Measurements from ENCODE around the gene GARRE1. TPM values are rescaled to one million over a fixed set of nuclear protein-coding genes. Genes with fewer than 3 reads are reported as not detected.

Gene GARRE1
- total and polyA plus RNA-seq, 2 of the 13 experiments (the other 11 are each of a cell fraction or from before 2014, with no cell fraction given): 8.0 to 11.7 TPM

DNA sequence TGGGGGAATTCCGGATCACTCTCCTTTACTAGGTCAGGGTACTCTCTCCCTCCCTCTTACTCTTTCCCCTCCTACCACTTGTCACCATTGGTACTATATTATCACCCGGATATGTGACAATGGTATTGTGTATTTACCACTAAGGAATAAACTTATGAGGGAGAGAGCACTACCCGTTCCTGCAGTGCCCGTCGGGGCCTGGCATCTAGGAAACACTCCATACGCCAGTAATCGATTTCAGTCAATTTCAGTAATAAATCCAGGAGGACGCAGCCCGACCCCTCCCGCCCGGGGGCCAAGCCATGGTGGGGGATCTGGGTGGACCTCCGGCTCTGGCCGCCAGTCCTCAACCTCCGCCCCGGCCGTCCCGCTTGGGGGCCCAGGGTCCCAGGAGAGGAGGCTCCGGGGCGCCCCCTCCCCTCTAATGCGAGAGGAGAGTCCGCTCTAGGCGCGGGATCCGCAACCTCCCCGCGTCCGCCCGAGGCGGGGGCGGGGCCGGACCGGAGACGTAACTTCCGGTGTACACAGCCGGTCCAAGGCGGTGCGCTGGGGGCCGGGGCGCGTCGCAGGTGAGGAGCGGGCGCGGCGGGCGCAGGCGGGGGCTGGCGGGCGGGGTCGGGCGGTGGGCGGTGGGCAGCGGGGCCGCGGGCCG is at the start of gene GARRE1 (continued):
- TF ChIP-seq, protein P1, sequence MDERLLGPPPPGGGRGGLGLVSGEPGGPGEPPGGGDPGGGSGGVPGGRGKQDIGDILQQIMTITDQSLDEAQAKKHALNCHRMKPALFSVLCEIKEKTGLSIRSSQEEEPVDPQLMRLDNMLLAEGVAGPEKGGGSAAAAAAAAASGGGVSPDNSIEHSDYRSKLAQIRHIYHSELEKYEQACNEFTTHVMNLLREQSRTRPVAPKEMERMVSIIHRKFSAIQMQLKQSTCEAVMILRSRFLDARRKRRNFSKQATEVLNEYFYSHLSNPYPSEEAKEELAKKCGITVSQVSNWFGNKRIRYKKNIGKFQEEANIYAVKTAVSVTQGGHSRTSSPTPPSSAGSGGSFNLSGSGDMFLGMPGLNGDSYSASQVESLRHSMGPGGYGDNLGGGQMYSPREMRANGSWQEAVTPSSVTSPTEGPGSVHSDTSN (CRISPR knock-in tag; IDR thresholded peaks at IDR 0.05): no peak
- peak; percentile 96 for TF ChIP-seq POLR2G (IDR thresholded peaks at IDR 0.05; ENCODE audit: low read depth, low read length)
- TF ChIP-seq ZNF724P (CRISPR knock-in tag; IDR thresholded peaks at IDR 0.05; ENCODE audit: borderline replicate concordance): peak; percentile 75; the same call in 1 of the 2 replicates
- TF ChIP-seq, protein P2, sequence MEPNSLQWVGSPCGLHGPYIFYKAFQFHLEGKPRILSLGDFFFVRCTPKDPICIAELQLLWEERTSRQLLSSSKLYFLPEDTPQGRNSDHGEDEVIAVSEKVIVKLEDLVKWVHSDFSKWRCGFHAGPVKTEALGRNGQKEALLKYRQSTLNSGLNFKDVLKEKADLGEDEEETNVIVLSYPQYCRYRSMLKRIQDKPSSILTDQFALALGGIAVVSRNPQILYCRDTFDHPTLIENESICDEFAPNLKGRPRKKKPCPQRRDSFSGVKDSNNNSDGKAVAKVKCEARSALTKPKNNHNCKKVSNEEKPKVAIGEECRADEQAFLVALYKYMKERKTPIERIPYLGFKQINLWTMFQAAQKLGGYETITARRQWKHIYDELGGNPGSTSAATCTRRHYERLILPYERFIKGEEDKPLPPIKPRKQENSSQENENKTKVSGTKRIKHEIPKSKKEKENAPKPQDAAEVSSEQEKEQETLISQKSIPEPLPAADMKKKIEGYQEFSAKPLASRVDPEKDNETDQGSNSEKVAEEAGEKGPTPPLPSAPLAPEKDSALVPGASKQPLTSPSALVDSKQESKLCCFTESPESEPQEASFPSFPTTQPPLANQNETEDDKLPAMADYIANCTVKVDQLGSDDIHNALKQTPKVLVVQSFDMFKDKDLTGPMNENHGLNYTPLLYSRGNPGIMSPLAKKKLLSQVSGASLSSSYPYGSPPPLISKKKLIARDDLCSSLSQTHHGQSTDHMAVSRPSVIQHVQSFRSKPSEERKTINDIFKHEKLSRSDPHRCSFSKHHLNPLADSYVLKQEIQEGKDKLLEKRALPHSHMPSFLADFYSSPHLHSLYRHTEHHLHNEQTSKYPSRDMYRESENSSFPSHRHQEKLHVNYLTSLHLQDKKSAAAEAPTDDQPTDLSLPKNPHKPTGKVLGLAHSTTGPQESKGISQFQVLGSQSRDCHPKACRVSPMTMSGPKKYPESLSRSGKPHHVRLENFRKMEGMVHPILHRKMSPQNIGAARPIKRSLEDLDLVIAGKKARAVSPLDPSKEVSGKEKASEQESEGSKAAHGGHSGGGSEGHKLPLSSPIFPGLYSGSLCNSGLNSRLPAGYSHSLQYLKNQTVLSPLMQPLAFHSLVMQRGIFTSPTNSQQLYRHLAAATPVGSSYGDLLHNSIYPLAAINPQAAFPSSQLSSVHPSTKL (CRISPR knock-in tag; IDR thresholded peaks at IDR 0.05): peak; percentile 63; the same call in 1 of the 2 replicates
- TF ChIP-seq ELF3 (CRISPR knock-in tag; IDR thresholded peaks at IDR 0.05): 0 out of 2 replicates have a peak, but pooled peaks have one; percentile 19
- TF ChIP-seq NFKB2 (CRISPR knock-in tag; IDR thresholded peaks at IDR 0.05; ENCODE audit: borderline replicate concordance): peak; percentile 61; the same call in 1 of the 2 replicates
- peak; percentile 74; the same call in 1 of the 2 replicates for TF ChIP-seq MAF1 (CRISPR knock-in tag; IDR thresholded peaks at IDR 0.05; ENCODE audit: borderline replicate concordance)
- TF ChIP-seq ZFP37 (CRISPR knock-in tag; IDR thresholded peaks at IDR 0.05; ENCODE audit: borderline replicate concordance): 0 out of 2 replicates have a peak, but pooled peaks have one; percentile 60
- 0 out of 2 replicates have a peak, but pooled peaks have one; percentile 38 for TF ChIP-seq PCBP1 (IDR thresholded peaks at IDR 0.05; ENCODE audit: borderline replicate concordance, low read depth, low read length)
- TF ChIP-seq ZNF550 (CRISPR knock-in tag; IDR thresholded peaks at IDR 0.05; ENCODE audit: borderline replicate concordance): no peak
- TF ChIP-seq ZNF441 (CRISPR knock-in tag; IDR thresholded peaks at IDR 0.05; ENCODE audit: borderline replicate concordance): peak; percentile 85; the same call in 1 of the 2 replicates
- TF ChIP-seq TCF12 (IDR thresholded peaks at IDR 0.05): no peak
- no peak for TF ChIP-seq TCF12 (CRISPR knock-in tag; IDR thresholded peaks at IDR 0.05)
- peak; percentile 67; the same call in 1 of the 2 replicates for TF ChIP-seq YEATS2 (CRISPR knock-in tag; IDR thresholded peaks at IDR 0.05; ENCODE audit: borderline replicate concordance)
- TF ChIP-seq ZNF101 (CRISPR knock-in tag; IDR thresholded peaks at IDR 0.05; ENCODE audit: borderline replicate concordance, low read depth): no peak
- TF ChIP-seq MED1 (CRISPR knock-in tag; IDR thresholded peaks at IDR 0.05): peak; percentile 46; the same call in 1 of the 2 replicates
- no peak for TF ChIP-seq HMG20A (CRISPR knock-in tag; IDR thresholded peaks at IDR 0.05; ENCODE audit: borderline replicate concordance)
- no peak for TF ChIP-seq TRIM22 (IDR thresholded peaks at IDR 0.05)
- TF ChIP-seq ZBTB42 (CRISPR knock-in tag; IDR thresholded peaks at IDR 0.05): 0 out of 2 replicates have a peak, but pooled peaks have one; percentile 47
- TF ChIP-seq, protein P3, sequence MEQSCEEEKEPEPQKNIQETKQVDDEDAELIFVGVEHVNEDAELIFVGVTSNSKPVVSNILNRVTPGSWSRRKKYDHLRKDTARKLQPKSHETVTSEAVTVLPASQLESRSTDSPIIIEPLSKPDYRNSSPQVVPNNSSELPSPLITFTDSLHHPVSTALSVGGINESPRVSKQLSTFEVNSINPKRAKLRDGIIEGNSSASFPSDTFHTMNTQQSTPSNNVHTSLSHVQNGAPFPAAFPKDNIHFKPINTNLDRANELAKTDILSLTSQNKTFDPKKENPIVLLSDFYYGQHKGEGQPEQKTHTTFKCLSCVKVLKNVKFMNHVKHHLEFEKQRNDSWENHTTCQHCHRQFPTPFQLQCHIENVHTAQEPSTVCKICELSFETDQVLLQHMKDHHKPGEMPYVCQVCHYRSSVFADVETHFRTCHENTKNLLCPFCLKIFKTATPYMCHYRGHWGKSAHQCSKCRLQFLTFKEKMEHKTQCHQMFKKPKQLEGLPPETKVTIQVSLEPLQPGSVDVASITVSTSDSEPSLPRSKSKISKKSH (CRISPR knock-in tag; IDR thresholded peaks at IDR 0.05; ENCODE audit: borderline replicate concordance): peak; percentile 58; the same call in 1 of the 2 replicates
- no peak for TF ChIP-seq CEBPG (CRISPR knock-in tag; IDR thresholded peaks at IDR 0.05)
- TF ChIP-seq ZNF552 (CRISPR knock-in tag; IDR thresholded peaks at IDR 0.05; ENCODE audit: borderline replicate concordance): no peak
- peak; percentile 34; the same call in 1 of the 2 replicates for TF ChIP-seq IRF2 (CRISPR knock-in tag; IDR thresholded peaks at IDR 0.05)
